Measurements from ENCODE around the gene RTKN.

GRCh38 chr2:74378007-74378406, 63.7 kb downstream of the RTKN start:
- TF ChIP-seq POLR2A (IDR thresholded peaks at IDR 0.05) (no peak), CTCF (IDR thresholded peaks at IDR 0.05) (no peak)
